Astrocyte of the spinal cord (primary cell): ENCODE data around the gene ZNRF1.

ENCODE experiments used
- DNase-seq: peaks from one replicate; pipeline ENCODE4 v3.0.0; 2011; ENCODE audit warnings: low read depth, low spot score
- H3K4me3 ChIP-seq: 2 replicates; pipeline ENCODE4 v1.5.1; 2011; ENCODE audit warnings: low read depth, mild to moderate bottlenecking, low read length, moderate library complexity
- CTCF ChIP-seq: IDR thresholded peaks from 2 replicates; pipeline ENCODE4 v1.5.1; 2012; ENCODE audit warnings: low read depth, mild to moderate bottlenecking, low read length, inconsistent platforms
- in situ Hi-C: cut with HindIII; loops from 2 replicates; pipeline ENCODE4 v1.10.0; 2017; ENCODE audit warnings: low sequenced_read_pairs

Gene ZNRF1

DNA sequence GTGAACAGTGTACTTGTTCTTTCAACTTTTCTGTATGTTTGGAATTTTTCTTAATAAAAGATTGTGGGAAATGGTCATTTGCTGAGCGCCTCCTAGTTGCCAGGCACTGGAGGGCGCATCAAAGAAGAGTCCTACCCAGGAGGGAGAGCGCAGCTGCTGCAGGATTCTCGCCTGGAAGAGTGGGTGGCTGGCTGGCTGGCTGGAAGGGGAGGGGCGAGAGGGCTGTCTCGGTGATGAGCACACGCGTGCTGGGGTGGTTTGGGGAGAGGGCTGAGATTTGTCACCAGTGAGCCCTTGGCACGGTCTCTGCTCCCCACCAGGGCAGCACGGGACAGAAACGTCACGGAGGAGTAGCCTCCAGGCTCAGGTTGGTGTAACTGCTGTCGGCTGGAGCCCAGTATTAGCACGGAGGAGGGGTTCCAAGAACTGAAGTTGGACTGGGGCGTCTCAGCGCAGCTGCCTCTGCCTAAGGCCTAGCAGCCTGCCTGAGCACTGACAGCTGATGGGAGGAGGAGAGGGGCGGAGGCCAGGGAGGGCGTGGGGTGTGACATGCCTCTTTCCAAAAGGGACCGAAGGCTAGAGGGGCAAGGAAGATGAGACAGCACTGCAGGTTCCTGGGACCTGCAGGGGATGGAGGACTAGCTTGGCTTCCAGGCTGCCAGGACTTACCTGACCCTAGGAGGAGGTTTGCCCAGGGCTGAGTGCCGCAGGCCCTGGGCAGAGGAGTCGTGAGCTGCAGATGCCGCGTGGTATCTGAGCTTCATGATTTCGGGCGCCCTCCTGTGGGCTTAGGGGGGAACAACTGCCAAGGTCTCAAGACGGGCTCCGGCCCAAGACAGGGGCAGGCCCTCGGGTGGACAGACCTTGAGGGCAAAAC is 112.1 kb downstream of the ZNRF1 start:
- no peak overlapping the region for H3K4me3 ChIP-seq
- in situ Hi-C loops, result no loop called here
- peak; percentile 90 for TF ChIP-seq CTCF
- DNase-seq, result peak; percentile 89

DNA sequence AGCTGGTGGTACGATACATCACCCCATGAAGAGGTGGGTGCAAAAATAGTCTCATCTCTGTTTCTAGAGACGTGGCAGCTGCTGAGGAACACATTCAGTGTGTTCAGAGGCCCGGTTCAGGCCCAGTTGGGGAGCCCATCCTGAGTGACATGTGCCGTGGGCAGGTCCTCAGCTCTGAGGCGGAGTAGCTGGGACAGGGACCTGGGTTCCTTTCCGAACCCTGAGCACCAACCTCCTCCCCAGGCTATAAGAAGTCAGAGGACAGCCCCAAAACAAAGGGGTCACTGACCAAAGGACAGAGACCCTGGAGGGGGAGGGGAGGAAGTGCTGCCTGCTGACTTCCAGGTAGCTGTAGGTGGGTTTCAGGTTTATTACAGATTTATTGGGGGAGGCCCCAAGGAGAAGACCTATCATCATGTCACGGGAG is 112.7 kb downstream of the ZNRF1 start:
- TF ChIP-seq CTCF, result no peak
- H3K4me3 ChIP-seq, result no peak overlapping the region
- in situ Hi-C loops, result no loop called here
- no peak for DNase-seq

GRCh38 chr16:75111961-75112733 is 113.3 kb downstream of the ZNRF1 start:
- no peak for TF ChIP-seq CTCF
- in situ Hi-C loops, result no loop called here
- no peak overlapping the region for H3K4me3 ChIP-seq
- DNase-seq, result no peak

- in situ Hi-C loops, result no loop called here
- no peak for DNase-seq
- H3K4me3 ChIP-seq, result no peak overlapping the region
- TF ChIP-seq CTCF, result no peak
These were observed 114.1 kb downstream of the ZNRF1 start for GRCh38 chr16:75112734-75113491.

- no peak for TF ChIP-seq CTCF
- H3K4me3 ChIP-seq, result no peak overlapping the region
- DNase-seq, result no peak
- in situ Hi-C loops, result no loop called here
These were observed 114.8 kb downstream of the ZNRF1 start for GRCh38 chr16:75113541-75114121.
